Parathyroid adenoma (tissue), 2 donors: ENCODE results near the gene NR4A3.
A peak's percentile ranks its signal among the peaks of the same experiment; 100 is the strongest.

Source experiments
- H2AFZ ChIP-seq: fragments of 300-600 bp; sonication (generic); one replicate; pipeline ENCODE4 v1.7.0; 2017; ENCODE audit warnings: antibody characterized with exemption, mild to moderate bottlenecking
- H3K27ac ChIP-seq: fragments of 300-600 bp; sonication (generic); one replicate; pipeline ENCODE4 v1.7.0; 2017
- H3K27me3 ChIP-seq: fragments of 300-600 bp; sonication (generic); one replicate; pipeline ENCODE4 v1.7.0; 2017; ENCODE audit warnings: low read length; ENCODE audit not compliant: control insufficient read depth, insufficient read depth
- H3K36me3 ChIP-seq: fragments of 300-600 bp; sonication (generic); one replicate; pipeline ENCODE4 v1.7.0; 2017; ENCODE audit warnings: low read length; ENCODE audit not compliant: control insufficient read depth, insufficient read depth
- H3K4me1 ChIP-seq: fragments of 300-600 bp; sonication (generic); one replicate; pipeline ENCODE4 v1.7.0; 2017; ENCODE audit warnings: control low read depth
- H3K4me2 ChIP-seq: fragments of 300-600 bp; sonication (generic); one replicate; pipeline ENCODE4 v1.7.0; 2017; ENCODE audit warnings: low read length
- H3K4me3 ChIP-seq: fragments of 300-600 bp; sonication (generic); one replicate; pipeline ENCODE4 v1.7.0; 2017; ENCODE audit warnings: low read depth, low read length
- H3K79me2 ChIP-seq: fragments of 300-600 bp; sonication (generic); one replicate; pipeline ENCODE4 v1.7.0; 2017; ENCODE audit warnings: control low read depth
- H3K9ac ChIP-seq: fragments of 300-600 bp; sonication (generic); one replicate; pipeline ENCODE4 v1.7.0; 2017; ENCODE audit warnings: mild to moderate bottlenecking
- H3K9me3 ChIP-seq: fragments of 300-600 bp; sonication (generic); one replicate; pipeline ENCODE4 v1.7.0; 2017; ENCODE audit warnings: low read length; ENCODE audit not compliant: control insufficient read depth
- TF ChIP-seq, protein P1 (sequence below): fragments of 300-600 bp; sonication (generic); IDR thresholded peaks from one replicate; pipeline ENCODE4 v1.7.0; 2017; ENCODE audit warnings: antibody characterized with exemption, mild to moderate bottlenecking
- donor health status: primary hyperparathyroidism.

NR4A3 gene

GRCh38 chr9:99906403-99907207, 84.9 kb downstream of the NR4A3 start, which contains the start of gene STX17:
TSS of gene STX17 (plus strand) at chr9:99906654. CDS start at chr9:99915240, 8,586 bp downstream.
- Histone ChIP-seq H3K4me2 (peak within 1 kb of the TSS; percentile 94), H3K79me2 (peaks cover 4% of the 10 kb centered on the region), H3K9ac (peak within 1 kb of the TSS; percentile 57), H3K4me3 (peak within 1 kb of the TSS; percentile 98), H3K4me1 (no peaks in the 10 kb centered on the region), H3K27me3 (no peaks in the 10 kb centered on the region), H3K36me3 (no peaks in the 10 kb centered on the region), H2AFZ (peak within 1 kb of the TSS; percentile 94), H3K9me3 (no peaks in the 10 kb centered on the region), H3K27ac (peak within 1 kb of the TSS; percentile 86)
- TF ChIP-seq, protein P1, sequence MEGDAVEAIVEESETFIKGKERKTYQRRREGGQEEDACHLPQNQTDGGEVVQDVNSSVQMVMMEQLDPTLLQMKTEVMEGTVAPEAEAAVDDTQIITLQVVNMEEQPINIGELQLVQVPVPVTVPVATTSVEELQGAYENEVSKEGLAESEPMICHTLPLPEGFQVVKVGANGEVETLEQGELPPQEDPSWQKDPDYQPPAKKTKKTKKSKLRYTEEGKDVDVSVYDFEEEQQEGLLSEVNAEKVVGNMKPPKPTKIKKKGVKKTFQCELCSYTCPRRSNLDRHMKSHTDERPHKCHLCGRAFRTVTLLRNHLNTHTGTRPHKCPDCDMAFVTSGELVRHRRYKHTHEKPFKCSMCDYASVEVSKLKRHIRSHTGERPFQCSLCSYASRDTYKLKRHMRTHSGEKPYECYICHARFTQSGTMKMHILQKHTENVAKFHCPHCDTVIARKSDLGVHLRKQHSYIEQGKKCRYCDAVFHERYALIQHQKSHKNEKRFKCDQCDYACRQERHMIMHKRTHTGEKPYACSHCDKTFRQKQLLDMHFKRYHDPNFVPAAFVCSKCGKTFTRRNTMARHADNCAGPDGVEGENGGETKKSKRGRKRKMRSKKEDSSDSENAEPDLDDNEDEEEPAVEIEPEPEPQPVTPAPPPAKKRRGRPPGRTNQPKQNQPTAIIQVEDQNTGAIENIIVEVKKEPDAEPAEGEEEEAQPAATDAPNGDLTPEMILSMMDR, result no peak

- peak overlapping the region; percentile 94 for H2AFZ ChIP-seq
- peak overlapping the region; percentile 86 for H3K27ac ChIP-seq
- no peaks in the 10 kb centered on the region for H3K9me3 ChIP-seq
- H3K9ac ChIP-seq, result peak overlapping the region; percentile 57
- no peaks in the 10 kb centered on the region for H3K4me1 ChIP-seq
- peaks cover 7% of the 10 kb centered on the region for H3K79me2 ChIP-seq
- peak overlapping the region; percentile 94 for H3K4me2 ChIP-seq
- TF ChIP-seq, protein P1, result no peak
- H3K36me3 ChIP-seq, result no peaks in the 10 kb centered on the region
- H3K4me3 ChIP-seq, result peak overlapping the region; percentile 98
- no peaks in the 10 kb centered on the region for H3K27me3 ChIP-seq
Observed at GRCh38 chr9:99907208-99907532, 85.5 kb downstream of the NR4A3 start.

- no peaks in the 10 kb centered on the region for H3K9me3 ChIP-seq
- no peak overlapping the region for H3K9ac ChIP-seq
- no peaks in the 10 kb centered on the region for H3K36me3 ChIP-seq
- H3K79me2 ChIP-seq, result peaks cover 7% of the 10 kb centered on the region
- no peak overlapping the region for H3K4me2 ChIP-seq
- no peak overlapping the region for H2AFZ ChIP-seq
- H3K27me3 ChIP-seq, result no peaks in the 10 kb centered on the region
- H3K4me1 ChIP-seq, result no peaks in the 10 kb centered on the region
- H3K4me3 ChIP-seq, result no peak overlapping the region
- no peak overlapping the region for H3K27ac ChIP-seq
- TF ChIP-seq, protein P1, result no peak
Observed at GRCh38 chr9:99911600-99911999, 89.9 kb downstream of the NR4A3 start.
